CD4-positive, CD25-positive, alpha-beta regulatory T cell (primary cell): ENCODE results near the gene DNASE1. TPM values are rescaled to one million over a fixed set of nuclear protein-coding genes. Genes with fewer than 3 reads are reported as not detected.

ENCODE experiments used
- ATAC-seq, 2 donors: fragments of 150-1000 bp; cut with Tn5 transposase; one replicate each; pipeline ENCODE4 v1.10.0; 2021; ENCODE audit warnings: low read depth in 2 of 2, moderate number of reproducible peaks in 2 of 2, moderate library complexity in 1 of 2
- DNase-seq, 3 donors: peaks; one replicate each; pipeline versions ENCODE4 v3.0.0 to v3.0.0-alpha.2; 2012 to 2022; ENCODE audit warnings: mixed read lengths in 1 of 3
- H3K27ac ChIP-seq: one replicate; pipeline ENCODE4 v1.7.0; 2013; ENCODE audit warnings: mild to moderate bottlenecking, low read length; ENCODE audit not compliant: insufficient read depth, poor library complexity, severe bottlenecking
- H3K27me3 ChIP-seq: one replicate; pipeline ENCODE4 v1.7.0; 2013; ENCODE audit warnings: low read length; ENCODE audit not compliant: control insufficient read depth, insufficient read depth
- H3K36me3 ChIP-seq: one replicate; pipeline ENCODE4 v1.7.0; 2013; ENCODE audit warnings: mild to moderate bottlenecking, low read length, moderate library complexity; ENCODE audit not compliant: control insufficient read depth, insufficient read depth
- H3K4me1 ChIP-seq: 2 replicates; pipeline ENCODE4 v1.7.0; 2013; ENCODE audit warnings: mild to moderate bottlenecking, low read length; ENCODE audit not compliant: insufficient read depth, control insufficient read depth, poor library complexity, severe bottlenecking
- H3K4me3 ChIP-seq: one replicate; pipeline ENCODE4 v1.7.0; 2013; ENCODE audit warnings: low read depth, mild to moderate bottlenecking, low read length, moderate library complexity
- H3K9me3 ChIP-seq, 2 experiments: 1 replicate in 1 of 2; 2 replicates in 1 of 2; pipeline ENCODE4 v1.7.0; 2013; ENCODE audit warnings: low read length in 2 of 2, mild to moderate bottlenecking in 1 of 2, moderate library complexity in 1 of 2; ENCODE audit not compliant: control insufficient read depth in 2 of 2
- H3K27ac Mint-ChIP-seq, 3 donors: one replicate each; pipeline ENCODE4 v1.8.0; 2020 to 2022; ENCODE audit warnings: mild to moderate bottlenecking in 3 of 3, mixed read lengths in 3 of 3, moderate library complexity in 2 of 3
- H3K27me3 Mint-ChIP-seq: one replicate; pipeline ENCODE4 v1.8.0; 2022; ENCODE audit warnings: mild to moderate bottlenecking, mixed read lengths
- H3K36me3 Mint-ChIP-seq: one replicate; pipeline ENCODE4 v1.8.0; 2020; ENCODE audit warnings: mixed read lengths
- H3K4me1 Mint-ChIP-seq, 4 donors: one replicate each; pipeline ENCODE4 v1.8.0; 2020 to 2022; ENCODE audit warnings: mixed read lengths in 4 of 4, mild to moderate bottlenecking in 1 of 4
- H3K4me3 Mint-ChIP-seq, 4 donors: one replicate each; pipeline ENCODE4 v1.8.0; 2020 to 2022; ENCODE audit warnings: mild to moderate bottlenecking in 4 of 4, mixed read lengths in 4 of 4, moderate library complexity in 3 of 4
- H3K9me3 Mint-ChIP-seq, 7 donors: one replicate each; pipeline ENCODE4 v1.8.0; 2020 to 2022; ENCODE audit warnings: mixed read lengths in 7 of 7, mild to moderate bottlenecking in 3 of 7, moderate library complexity in 2 of 7
- polyA plus RNA-seq, 4 donors: library from polyadenylated mRNA; unstranded; fragments of 300-500 nt; fragmentation: Illumina TruSeq; gene quantifications; one replicate each; pipeline ENCODE4 v1.2.3, GENCODE V29; 2021
- total RNA-seq: library from RNA; stranded (reverse); gene quantifications from one replicate; pipeline ENCODE4 v1.2.3, GENCODE V29; 2022

DNASE1 gene
- total and polyA plus RNA-seq, 5 donors from 2014 or later: 1.6 to 41.9 (median 3.8) TPM

GRCh38 chr16:3677994-3678393, 23.5 kb downstream of the DNASE1 start:
- H3K4me1 Mint-ChIP-seq: peaks cover 0 to 7% (median under 1%) of the 10 kb centered on the region in 4 donors
- H3K9me3 Mint-ChIP-seq: no peaks in the 10 kb centered on the region
- H3K36me3 Mint-ChIP-seq: peaks cover 38% of the 10 kb centered on the region
- H3K27ac Mint-ChIP-seq: no peak overlapping the region
- Histone ChIP-seq H3K9me3 (no peaks in the 10 kb centered on the region), H3K36me3 (peaks cover 29% of the 10 kb centered on the region), H3K27ac (no peak overlapping the region), H3K27me3 (no peaks in the 10 kb centered on the region), H3K4me1 (no peaks in the 10 kb centered on the region), H3K4me3 (no peak overlapping the region)
- H3K27me3 Mint-ChIP-seq: no peaks in the 10 kb centered on the region
- H3K4me3 Mint-ChIP-seq: no peak overlapping the region
- no peak for ATAC-seq
- DNase-seq: no peak

GRCh38 chr16:3681206-3681605, 26.7 kb downstream of the DNASE1 start:
- Mint-ChIP-seq H3K27me3 (no peaks in the 10 kb centered on the region), H3K36me3 (peaks cover 37% of the 10 kb centered on the region), H3K4me3 (peak overlapping the region in 1 of 4 donors; percentile 54), H3K27ac (peak overlapping the region in 2 of 3 donors; percentile 23 to 55), H3K4me1 (peaks cover 0 to 7% (median 1%) of the 10 kb centered on the region in 4 donors), H3K9me3 (no peaks in the 10 kb centered on the region)
- no peak for DNase-seq
- peaks cover 34% of the 10 kb centered on the region for H3K36me3 ChIP-seq
- H3K4me1 ChIP-seq: no peaks in the 10 kb centered on the region
- no peaks in the 10 kb centered on the region for H3K27me3 ChIP-seq
- ATAC-seq: no peak
- no peak overlapping the region for H3K27ac ChIP-seq
- H3K4me3 ChIP-seq: no peak overlapping the region
- no peaks in the 10 kb centered on the region for H3K9me3 ChIP-seq

GRCh38 chr16:3687021-3687420, 32.5 kb downstream of the DNASE1 start:
- peaks cover 7 to 10% (median 8%) of the 10 kb centered on the region in 4 donors for H3K4me1 Mint-ChIP-seq
- H3K27ac Mint-ChIP-seq: peak overlapping the region in 1 of 3 donors; percentile 38
- no peaks in the 10 kb centered on the region for H3K27me3 Mint-ChIP-seq
- no peak overlapping the region for H3K4me3 Mint-ChIP-seq
- H3K27me3 ChIP-seq: no peaks in the 10 kb centered on the region
- no peak overlapping the region for H3K4me3 ChIP-seq
- peaks cover 24% of the 10 kb centered on the region for H3K36me3 Mint-ChIP-seq
- no peaks in the 10 kb centered on the region for H3K9me3 Mint-ChIP-seq
- peaks cover 34% of the 10 kb centered on the region for H3K36me3 ChIP-seq
- DNase-seq (no peak), ATAC-seq (no peak)
- H3K27ac ChIP-seq: no peak overlapping the region
- peaks cover 5% of the 10 kb centered on the region for H3K4me1 ChIP-seq
- no peaks in the 10 kb centered on the region for H3K9me3 ChIP-seq

- peaks cover 22% of the 10 kb centered on the region for H3K36me3 Mint-ChIP-seq
- H3K9me3 Mint-ChIP-seq: no peaks in the 10 kb centered on the region
- DNase-seq: no peak
- H3K4me1 ChIP-seq: peaks cover 5% of the 10 kb centered on the region
- H3K36me3 ChIP-seq: peaks cover 32% of the 10 kb centered on the region
- peaks cover 7 to 9% (median 7%) of the 10 kb centered on the region in 4 donors for H3K4me1 Mint-ChIP-seq
- H3K27me3 ChIP-seq: no peaks in the 10 kb centered on the region
- ATAC-seq: no peak
- H3K4me3 ChIP-seq: no peak overlapping the region
- H3K27me3 Mint-ChIP-seq: no peaks in the 10 kb centered on the region
- no peak overlapping the region for H3K4me3 Mint-ChIP-seq
- no peak overlapping the region for H3K27ac Mint-ChIP-seq
- no peak overlapping the region for H3K27ac ChIP-seq
- H3K9me3 ChIP-seq: no peaks in the 10 kb centered on the region
These were observed 33.3 kb downstream of the DNASE1 start for GRCh38 chr16:3687792-3688191.

- Mint-ChIP-seq H3K27me3 (no peaks in the 10 kb centered on the region), H3K4me3 (no peak overlapping the region), H3K27ac (no peak overlapping the region), H3K36me3 (peaks cover 17% of the 10 kb centered on the region), H3K9me3 (no peaks in the 10 kb centered on the region), H3K4me1 (peaks cover 7 to 8% (median 7%) of the 10 kb centered on the region in 4 donors)
- H3K27me3 ChIP-seq: no peaks in the 10 kb centered on the region
- ATAC-seq (no peak), DNase-seq (no peak)
- no peaks in the 10 kb centered on the region for H3K9me3 ChIP-seq
- H3K4me3 ChIP-seq: no peak overlapping the region
- peaks cover 5% of the 10 kb centered on the region for H3K4me1 ChIP-seq
- H3K27ac ChIP-seq: no peak overlapping the region
- H3K36me3 ChIP-seq: peaks cover 25% of the 10 kb centered on the region
These were observed 35.2 kb downstream of the DNASE1 start for GRCh38 chr16:3689731-3690130.

- Histone ChIP-seq H3K4me1 (peaks cover 5% of the 10 kb centered on the region), H3K9me3 (no peaks in the 10 kb centered on the region), H3K36me3 (peaks cover 18% of the 10 kb centered on the region), H3K27ac (no peak overlapping the region), H3K27me3 (no peaks in the 10 kb centered on the region), H3K4me3 (no peak overlapping the region)
- ATAC-seq (peak; percentile 92 to 95), DNase-seq (peak; percentile 65 to 84 (median 77))
- peaks cover 17% of the 10 kb centered on the region for H3K36me3 Mint-ChIP-seq
- peak overlapping the region in 1 of 4 donors; percentile 16 for H3K4me3 Mint-ChIP-seq
- no peaks in the 10 kb centered on the region for H3K27me3 Mint-ChIP-seq
- peak overlapping the region in 2 of 3 donors; percentile 70 to 76 for H3K27ac Mint-ChIP-seq
- peaks cover 7 to 10% (median 7%) of the 10 kb centered on the region in 4 donors for H3K4me1 Mint-ChIP-seq
- no peaks in the 10 kb centered on the region for H3K9me3 Mint-ChIP-seq
These were observed 36.0 kb downstream of the DNASE1 start for GRCh38 chr16:3690470-3690928.

- peak overlapping the region in 1 of 3 donors; percentile 76 for H3K27ac Mint-ChIP-seq
- H3K36me3 Mint-ChIP-seq: peaks cover 14% of the 10 kb centered on the region
- H3K9me3 ChIP-seq: no peaks in the 10 kb centered on the region
- no peaks in the 10 kb centered on the region for H3K9me3 Mint-ChIP-seq
- H3K4me3 ChIP-seq: no peak overlapping the region
- H3K27ac ChIP-seq: no peak overlapping the region
- ATAC-seq (no peak), DNase-seq (no peak)
- no peaks in the 10 kb centered on the region for H3K27me3 Mint-ChIP-seq
- H3K4me1 ChIP-seq: peaks cover 5% of the 10 kb centered on the region
- H3K27me3 ChIP-seq: no peaks in the 10 kb centered on the region
- H3K36me3 ChIP-seq: peaks cover 12% of the 10 kb centered on the region
- peaks cover 7 to 10% (median 8%) of the 10 kb centered on the region in 4 donors for H3K4me1 Mint-ChIP-seq
- H3K4me3 Mint-ChIP-seq: no peak overlapping the region
These were observed 36.7 kb downstream of the DNASE1 start for GRCh38 chr16:3690980-3691720.

GRCh38 chr16:3691761-3692160, 37.3 kb downstream of the DNASE1 start:
- Histone ChIP-seq H3K9me3 (no peaks in the 10 kb centered on the region), H3K4me1 (peaks cover 5% of the 10 kb centered on the region), H3K36me3 (peaks cover 12% of the 10 kb centered on the region), H3K4me3 (no peak overlapping the region), H3K27ac (no peak overlapping the region), H3K27me3 (no peaks in the 10 kb centered on the region)
- peaks cover 17% of the 10 kb centered on the region for H3K36me3 Mint-ChIP-seq
- H3K27me3 Mint-ChIP-seq: no peaks in the 10 kb centered on the region
- H3K4me3 Mint-ChIP-seq: no peak overlapping the region
- ATAC-seq (no peak), DNase-seq (no peak)
- H3K27ac Mint-ChIP-seq: no peak overlapping the region
- H3K4me1 Mint-ChIP-seq: peaks cover 7 to 11% (median 9%) of the 10 kb centered on the region in 4 donors
- no peaks in the 10 kb centered on the region for H3K9me3 Mint-ChIP-seq
